Fibroblast of the aortic adventitia (primary cell): Measurements from ENCODE around the gene ZC3H12A. TPM values are rescaled to one million over a fixed set of nuclear protein-coding genes. Genes with fewer than 3 reads are reported as not detected.

ENCODE experiments used
- DNase-seq: peaks from one replicate; pipeline ENCODE4 v3.0.0-alpha.2; 2010; ENCODE audit warnings: low read depth
- H3K4me3 ChIP-seq: 2 replicates; pipeline ENCODE4 v1.5.1; 2011; ENCODE audit warnings: low read depth, mild to moderate bottlenecking, control low read depth, low read length, moderate library complexity
- CTCF ChIP-seq: IDR thresholded peaks from 2 replicates; pipeline ENCODE4 v1.5.1; 2011; ENCODE audit warnings: mild to moderate bottlenecking, low read length, control low read depth, inconsistent platforms; ENCODE audit not compliant: insufficient read depth
- total RNA-seq: library from RNA; depleted of rRNA; stranded (reverse); fragments of >200 nt; gene quantifications from 2 replicates; pipeline ENCODE4 v1.2.3, GENCODE V29; 2012; ENCODE audit warnings: low replicate concordance

ZC3H12A gene
- total RNA-seq, 1 donor, result 5.3 TPM

GRCh38 chr1:37434292-37435225 lies 39.8 kb upstream of the ZC3H12A start:
- TF ChIP-seq CTCF, result peak; percentile 94
- DNase-seq, result peak; percentile 43
- no peak overlapping the region for H3K4me3 ChIP-seq

GRCh38 chr1:37437087-37437486 lies 37.3 kb upstream of the ZC3H12A start:
- no peak for DNase-seq
- no peak overlapping the region for H3K4me3 ChIP-seq
- TF ChIP-seq CTCF, result no peak

- no peak for TF ChIP-seq CTCF
- no peak overlapping the region for H3K4me3 ChIP-seq
Measured at GRCh38 chr1:37438037-37438868, 36.1 kb upstream of the ZC3H12A start.

GRCh38 chr1:37438869-37439343 lies 35.5 kb upstream of the ZC3H12A start:
- no peak for TF ChIP-seq CTCF
- no peak for DNase-seq
- no peak overlapping the region for H3K4me3 ChIP-seq

More at GRCh38 chr1:37438037-37438868, 36.1 kb upstream of the ZC3H12A start:
- DNase-seq, result no peak

GRCh38 chr1:37439349-37439995 lies 34.9 kb upstream of the ZC3H12A start:
- TF ChIP-seq CTCF, result no peak
- DNase-seq, result no peak
- H3K4me3 ChIP-seq, result no peak overlapping the region

GRCh38 chr1:37441490-37441889 lies 32.9 kb upstream of the ZC3H12A start:
- no peak for DNase-seq
- H3K4me3 ChIP-seq, result no peak overlapping the region
- TF ChIP-seq CTCF, result no peak
